Middle frontal gyrus (tissue), 1 donor: ENCODE measurements around the gene ABCA7.

Source experiments
- DNase-seq: peaks from one replicate; pipeline ENCODE4 v3.0.0-alpha.2; 2015; ENCODE audit warnings: low spot score; ENCODE audit errors: extremely low spot score

Gene ABCA7

DNA sequence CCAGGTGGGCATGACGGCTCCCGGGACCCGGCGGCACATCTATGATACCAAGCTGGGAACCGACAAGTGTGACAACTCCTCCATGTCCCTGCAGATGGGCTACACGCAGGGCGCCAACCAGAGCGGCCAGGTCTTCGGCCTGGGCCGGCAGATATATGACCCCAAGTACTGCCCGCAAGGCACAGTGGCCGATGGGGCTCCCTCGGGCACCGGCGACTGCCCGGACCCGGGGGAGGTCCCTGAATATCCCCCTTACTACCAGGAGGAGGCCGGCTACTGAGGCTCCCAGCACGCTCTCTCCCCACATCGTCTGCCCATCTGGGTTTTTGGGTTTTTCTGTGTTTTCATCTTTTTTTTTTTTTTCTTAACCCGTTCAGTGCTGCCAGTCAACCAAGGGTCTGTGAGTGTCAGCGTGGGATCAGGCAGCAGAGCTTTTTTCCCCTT lies 2.3 kb upstream of the ABCA7 start:
- no peak for DNase-seq

DNA sequence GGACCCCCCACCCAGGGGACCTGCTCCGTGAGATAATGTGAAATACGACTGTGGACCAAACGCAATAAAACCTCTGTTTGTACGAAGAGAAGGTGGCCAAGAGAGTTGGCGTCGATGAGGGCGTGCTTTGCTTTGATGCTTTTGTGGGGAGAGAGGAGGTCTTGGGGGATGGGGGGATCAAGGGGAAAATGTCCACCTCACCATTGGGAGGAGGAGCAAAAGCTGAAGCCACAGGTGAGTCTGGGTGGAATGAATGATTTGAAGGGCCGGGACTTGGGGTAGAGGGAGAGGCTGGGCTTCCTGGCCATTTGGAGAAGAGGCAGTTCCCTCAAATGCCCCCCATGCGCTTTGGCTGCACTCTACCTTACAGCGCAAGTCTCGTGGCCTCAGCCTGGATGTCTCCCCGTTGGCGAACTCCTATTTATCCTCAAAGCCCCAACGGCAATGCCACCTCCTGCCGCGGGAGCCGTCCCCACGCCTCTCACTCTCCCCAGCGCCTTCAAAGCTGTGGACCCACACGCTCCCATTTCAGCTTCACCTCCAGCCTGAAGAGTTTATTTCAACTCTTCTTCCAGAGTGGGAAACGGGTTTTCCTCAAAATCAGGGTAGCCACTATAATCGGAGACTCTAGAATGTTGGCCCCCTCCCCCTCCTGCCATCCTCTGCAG lies 795 bp upstream of the ABCA7 start:
- DNase-seq = no peak

DNA sequence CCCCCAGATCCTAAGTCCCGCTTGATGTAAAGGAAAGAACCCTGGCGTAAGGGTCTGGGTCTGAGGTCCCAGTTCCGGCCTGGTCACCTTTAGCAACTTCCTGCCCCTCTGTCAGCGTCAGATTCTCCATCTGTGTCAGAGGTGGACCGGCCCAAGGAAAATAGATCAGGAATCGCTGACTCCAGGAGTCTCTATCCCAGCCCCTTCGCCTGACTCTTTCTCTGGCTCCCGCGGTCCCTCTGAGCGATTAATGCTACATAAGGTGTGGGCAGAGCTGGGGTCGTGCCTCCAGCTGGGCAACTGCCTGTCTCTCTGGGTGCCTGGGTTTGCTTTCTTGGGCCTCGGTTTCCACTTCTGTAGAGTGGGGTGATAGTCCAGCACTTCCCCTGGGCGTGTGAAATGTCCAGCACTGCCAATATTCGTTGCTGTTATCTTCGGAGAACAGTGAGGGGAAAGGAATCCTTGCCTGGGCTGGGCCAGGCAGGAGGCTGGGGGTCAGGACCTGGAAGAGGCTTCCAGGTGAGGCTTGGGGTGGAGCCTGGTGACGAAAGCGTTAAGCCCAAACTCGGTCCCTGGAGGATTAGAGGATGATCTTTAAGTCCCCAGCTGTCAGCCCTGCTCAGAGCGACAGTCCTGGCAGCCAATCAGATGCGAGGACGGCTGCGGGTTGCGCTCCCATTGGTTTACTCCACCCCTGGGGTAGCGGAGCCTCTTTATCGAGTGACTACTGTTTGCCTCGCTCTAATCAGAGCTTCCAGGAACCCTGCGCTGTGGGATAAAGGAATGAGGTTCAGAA lies 767 bp downstream of the ABCA7 start:
- peak; percentile 79 for DNase-seq

DNA sequence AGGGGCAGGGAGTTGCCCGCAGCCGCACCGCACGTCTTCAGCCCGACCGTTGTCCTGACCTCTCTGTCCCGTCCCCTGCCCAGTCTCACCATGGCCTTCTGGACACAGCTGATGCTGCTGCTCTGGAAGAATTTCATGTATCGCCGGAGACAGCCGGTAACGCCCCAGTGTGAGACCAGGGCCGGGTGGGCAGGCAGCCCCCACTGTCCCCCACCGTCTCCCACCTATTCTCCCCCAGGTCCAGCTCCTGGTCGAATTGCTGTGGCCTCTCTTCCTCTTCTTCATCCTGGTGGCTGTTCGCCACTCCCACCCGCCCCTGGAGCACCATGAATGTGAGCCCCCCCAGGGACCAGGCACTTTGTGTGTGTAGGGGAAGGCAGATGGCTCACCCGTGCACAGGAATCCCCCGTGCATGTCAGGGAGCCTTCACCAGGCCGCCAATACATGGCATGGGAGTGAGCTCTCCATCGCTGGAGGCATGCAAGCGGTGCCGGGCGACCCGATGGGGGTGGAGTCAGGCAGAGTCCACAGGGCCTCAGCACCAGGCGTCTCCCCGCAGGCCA lies 1.4 kb downstream of the ABCA7 start:
- no peak for DNase-seq

- no peak for DNase-seq
Measured at GRCh38 chr19:1041835-1042685, 2.2 kb downstream of the ABCA7 start.

DNA sequence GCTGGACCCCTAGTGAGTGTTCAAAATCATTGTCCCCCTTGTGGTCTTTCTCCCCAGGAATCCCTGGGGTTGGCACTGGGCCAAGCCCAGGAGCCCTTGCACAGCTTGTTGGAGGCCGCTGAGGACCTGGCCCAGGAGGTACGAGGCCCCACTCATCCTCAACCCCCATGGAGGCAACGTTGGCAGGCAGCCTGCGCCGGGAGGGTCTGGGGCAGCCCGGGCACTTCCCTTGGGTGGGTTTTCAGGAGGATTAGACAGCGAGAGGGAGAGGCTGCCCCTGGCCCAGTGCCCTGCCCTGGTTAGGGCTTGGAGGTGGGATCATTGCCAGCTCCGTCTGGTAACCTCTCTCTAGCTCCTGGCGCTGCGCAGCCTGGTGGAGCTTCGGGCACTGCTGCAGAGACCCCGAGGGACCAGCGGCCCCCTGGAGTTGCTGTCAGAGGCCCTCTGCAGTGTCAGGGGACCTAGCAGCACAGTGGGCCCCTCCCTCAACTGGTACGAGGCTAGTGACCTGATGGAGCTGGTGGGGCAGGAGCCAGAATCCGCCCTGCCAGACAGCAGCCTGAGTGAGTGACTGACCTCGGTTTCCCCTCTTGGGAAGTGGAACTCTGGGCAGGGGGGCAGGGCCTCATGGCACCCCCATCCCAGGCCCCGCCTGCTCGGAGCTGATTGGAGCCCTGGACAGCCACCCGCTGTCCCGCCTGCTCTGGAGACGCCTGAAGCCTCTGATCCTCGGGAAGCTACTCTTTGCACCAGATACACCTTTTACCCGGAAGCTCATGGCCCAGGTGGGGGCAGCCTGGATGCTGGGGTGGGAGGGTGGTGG lies 3.0 kb downstream of the ABCA7 start:
- no peak for DNase-seq

DNA sequence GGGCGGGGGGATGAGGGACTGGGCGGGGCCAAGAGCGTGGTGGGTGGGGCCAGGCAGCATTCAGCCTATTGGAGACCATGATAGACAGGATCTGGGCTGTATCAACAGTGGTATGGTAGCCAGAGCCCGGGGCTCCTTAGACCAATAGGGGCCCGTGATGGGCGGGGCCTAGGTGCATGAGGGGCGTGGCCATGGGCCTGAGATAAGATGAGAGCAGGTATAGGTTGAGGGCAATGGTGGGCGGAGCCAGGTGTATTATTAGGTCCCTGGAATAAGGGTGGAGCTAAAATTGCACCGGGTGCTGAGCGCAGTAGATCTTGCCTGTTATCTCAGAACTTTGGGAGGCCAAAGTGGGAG lies 5.3 kb downstream of the ABCA7 start:
- no peak for DNase-seq

DNA sequence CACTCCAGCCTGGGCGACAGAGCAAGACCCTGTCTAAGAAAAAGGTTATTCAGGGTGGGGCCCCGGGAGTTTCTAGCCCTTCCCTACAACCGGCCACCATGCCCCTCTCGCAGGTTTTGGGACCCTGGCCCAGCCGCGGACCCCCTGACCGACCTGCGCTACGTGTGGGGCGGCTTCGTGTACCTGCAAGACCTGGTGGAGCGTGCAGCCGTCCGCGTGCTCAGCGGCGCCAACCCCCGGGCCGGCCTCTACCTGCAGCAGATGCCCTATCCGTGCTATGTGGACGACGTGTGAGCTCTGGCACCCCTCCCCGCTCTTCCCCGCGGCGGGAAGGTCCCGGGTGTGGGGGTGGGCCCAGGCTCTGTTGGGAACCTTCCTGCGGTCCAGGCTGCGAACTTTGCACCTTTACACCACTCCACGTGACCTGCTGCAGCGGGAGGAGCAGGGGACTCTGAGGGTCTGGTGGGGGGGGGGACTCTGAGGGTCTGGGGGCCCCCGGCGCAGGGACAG lies 6.3 kb downstream of the ABCA7 start:
- DNase-seq = no peak

DNA sequence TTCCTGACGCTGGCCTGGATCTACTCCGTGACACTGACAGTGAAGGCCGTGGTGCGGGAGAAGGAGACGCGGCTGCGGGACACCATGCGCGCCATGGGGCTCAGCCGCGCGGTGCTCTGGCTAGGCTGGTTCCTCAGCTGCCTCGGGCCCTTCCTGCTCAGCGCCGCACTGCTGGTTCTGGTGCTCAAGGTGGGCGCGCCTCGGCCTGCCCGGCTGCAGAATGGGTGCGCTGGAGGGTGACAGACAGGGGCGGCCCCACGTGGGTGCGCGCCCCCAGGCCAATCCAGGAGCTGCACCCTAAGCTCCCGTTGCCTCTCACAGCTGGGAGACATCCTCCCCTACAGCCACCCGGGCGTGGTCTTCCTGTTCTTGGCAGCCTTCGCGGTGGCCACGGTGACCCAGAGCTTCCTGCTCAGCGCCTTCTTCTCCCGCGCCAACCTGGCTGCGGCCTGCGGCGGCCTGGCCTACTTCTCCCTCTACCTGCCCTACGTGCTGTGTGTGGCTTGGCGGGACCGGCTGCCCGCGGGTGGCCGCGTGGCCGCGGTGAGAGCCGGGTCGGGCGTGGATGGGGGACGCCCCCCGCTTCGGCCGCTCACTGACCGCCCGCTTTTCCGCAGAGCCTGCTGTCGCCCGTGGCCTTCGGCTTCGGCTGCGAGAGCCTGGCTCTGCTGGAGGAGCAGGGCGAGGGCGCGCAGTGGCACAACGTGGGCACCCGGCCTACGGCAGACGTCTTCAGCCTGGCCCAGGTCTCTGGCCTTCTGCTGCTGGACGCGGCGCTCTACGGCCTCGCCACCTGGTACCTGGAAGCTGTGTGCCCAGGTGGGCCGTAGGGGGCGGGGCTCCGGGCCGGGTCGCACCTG lies 7.2 kb downstream of the ABCA7 start:
- no peak for DNase-seq

DNA sequence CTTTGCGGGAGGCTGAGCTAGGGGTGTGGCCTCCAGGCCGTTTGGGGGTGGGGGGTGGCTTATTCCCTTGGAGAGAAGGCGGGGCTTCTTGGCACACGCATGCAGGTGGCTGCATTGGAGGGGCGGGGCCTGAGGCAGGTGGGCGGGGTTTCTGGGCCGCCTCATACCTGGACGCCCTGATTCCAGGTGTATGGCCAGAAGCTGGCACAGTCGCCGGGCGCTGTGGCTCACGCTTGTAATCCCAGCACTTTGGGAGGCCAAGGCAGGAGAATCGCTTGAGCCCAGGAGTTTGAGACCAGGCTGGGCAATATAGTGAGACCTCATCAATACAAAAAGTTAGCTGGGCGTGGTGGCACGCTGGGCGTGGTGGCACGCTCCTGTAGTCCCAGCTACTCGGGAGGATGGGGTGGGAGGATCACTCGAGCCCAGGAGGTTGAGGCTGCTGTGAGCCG lies 7.8 kb downstream of the ABCA7 start:
- DNase-seq = no peak

DNA sequence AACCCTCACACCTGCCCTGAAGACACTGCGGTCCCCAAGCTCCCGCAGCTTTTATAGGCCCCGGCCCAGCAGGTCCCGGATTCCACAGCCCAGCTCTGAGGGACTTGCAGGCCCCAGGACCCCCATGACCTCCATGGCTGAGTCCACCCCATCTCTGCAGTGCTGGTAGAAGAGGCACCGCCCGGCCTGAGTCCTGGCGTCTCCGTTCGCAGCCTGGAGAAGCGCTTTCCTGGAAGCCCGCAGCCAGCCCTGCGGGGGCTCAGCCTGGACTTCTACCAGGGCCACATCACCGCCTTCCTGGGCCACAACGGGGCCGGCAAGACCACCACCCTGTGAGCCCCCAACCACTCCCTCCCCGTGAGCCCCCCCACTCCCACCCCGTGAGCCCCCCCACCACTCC lies 9.2 kb downstream of the ABCA7 start:
- DNase-seq = no peak

DNA sequence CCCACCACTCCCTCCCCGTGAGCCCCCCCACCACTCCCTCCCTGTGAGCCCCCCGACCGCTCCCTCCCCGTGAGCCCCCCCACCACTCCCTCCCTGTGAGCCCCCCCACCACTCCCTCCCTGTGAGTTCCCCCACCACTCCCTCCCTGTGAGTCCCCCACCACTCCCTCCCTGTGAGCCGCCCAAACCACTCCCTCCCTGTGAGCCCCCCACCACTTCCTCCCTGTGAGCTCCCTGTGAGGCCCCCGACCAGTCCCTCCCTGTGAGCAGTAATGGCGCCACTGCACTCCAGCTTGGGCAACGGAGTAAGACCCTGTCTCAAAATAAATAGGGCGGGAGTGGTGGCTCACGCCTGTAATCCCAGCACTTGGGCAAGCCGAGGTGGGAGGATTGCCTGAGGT lies 9.9 kb downstream of the ABCA7 start:
- no peak for DNase-seq

GRCh38 chr19:1050989-1051788 lies 11.3 kb downstream of the ABCA7 start:
- DNase-seq = no peak

DNA sequence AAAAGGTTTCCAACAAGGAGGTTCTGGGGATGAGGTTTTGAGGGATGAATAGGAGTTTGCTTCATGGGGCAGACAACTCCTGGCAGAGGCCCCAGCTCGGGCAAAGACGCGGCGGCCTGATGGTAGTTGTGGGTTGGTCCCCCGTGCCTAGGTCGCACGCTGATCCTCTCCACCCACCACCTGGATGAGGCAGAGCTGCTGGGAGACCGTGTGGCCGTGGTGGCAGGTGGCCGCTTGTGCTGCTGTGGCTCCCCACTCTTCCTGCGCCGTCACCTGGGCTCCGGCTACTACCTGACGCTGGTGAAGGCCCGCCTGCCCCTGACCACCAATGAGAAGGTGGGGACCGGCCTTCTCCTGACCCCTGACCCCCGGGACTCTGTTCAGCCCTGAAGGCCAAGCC lies 11.9 kb downstream of the ABCA7 start:
- DNase-seq = no peak

DNA sequence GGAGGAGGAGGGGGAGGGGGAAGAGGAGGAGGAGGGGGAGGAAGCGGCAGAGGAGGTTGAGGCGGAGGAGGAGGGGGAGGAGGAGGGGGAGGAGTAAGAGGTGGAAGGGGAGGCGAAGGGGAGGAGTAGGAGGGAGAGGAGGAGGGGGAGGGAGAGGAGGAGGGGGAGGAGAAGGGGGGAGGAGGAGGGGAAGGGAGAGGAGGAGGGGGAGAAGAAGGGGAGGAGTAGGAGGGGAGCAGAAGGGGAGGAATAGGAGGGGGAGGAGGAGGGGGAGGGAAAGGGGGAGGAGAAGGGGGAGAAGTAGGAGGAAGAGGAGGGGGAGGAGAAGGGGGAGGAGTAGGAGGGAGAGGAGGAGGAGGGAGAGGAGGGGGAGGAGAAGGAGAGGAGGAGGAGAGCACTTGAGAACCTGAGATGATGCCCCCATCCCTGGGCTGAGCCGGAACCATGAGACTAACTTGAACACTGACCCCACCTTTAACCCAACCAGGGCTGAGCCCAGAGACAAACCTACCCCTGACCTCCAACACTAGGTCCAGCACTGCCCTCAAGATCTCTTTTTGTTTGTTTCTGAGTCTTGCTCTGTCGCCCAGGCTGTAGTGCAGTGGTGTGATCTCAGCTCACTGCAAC lies 12.6 kb downstream of the ABCA7 start:
- DNase-seq = no peak

- DNase-seq = no peak
Measured at GRCh38 chr19:1053176-1054101, 13.5 kb downstream of the ABCA7 start.
